Choroid plexus epithelial cell (primary cell): Measurements from ENCODE around the gene TRMT10B.
"Not testable (repeated sequence)": the region's sequence is repeated elsewhere in the genome, so short reads cannot be mapped to it uniquely, and the experiment has no call there.

ENCODE experiments used
- DNase-seq: peaks from one replicate; pipeline ENCODE4 v3.0.0-alpha.2; 2010; ENCODE audit warnings: low read depth
- H3K4me3 ChIP-seq: 2 replicates; pipeline ENCODE4 v1.5.1; 2011; ENCODE audit warnings: low read depth, mild to moderate bottlenecking, control low read depth, low read length, moderate library complexity
- CTCF ChIP-seq: conservative IDR thresholded peaks from 2 replicates; pipeline ENCODE4 v1.5.1; 2011; ENCODE audit warnings: low read depth, mild to moderate bottlenecking, control low read depth, inconsistent platforms, low read length, moderate library complexity

Gene TRMT10B

DNA sequence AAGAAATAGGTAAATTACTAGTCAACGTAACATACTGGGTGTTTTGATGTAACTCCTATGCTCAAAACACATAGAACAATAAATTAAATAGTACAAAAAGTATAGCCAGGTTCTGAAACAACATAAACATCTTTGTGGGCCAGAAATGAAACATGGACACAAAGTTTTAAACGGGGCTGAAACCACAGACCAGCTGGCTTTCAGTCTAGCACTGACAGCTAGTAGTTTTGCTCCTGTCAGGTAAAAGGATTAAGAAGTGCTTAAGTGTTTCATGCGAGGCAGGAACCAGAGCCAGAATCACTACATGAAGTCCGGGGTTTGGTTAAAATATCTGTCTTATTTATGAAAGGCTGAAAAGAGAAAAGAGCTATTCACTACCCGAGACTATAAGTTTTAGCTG, 66.5 kb downstream of the TRMT10B start:
- no peak overlapping the region for H3K4me3 ChIP-seq
- TF ChIP-seq CTCF, result no peak
- DNase-seq, result no peak

- not testable (repeated sequence) for DNase-seq, H3K4me3 ChIP-seq
Observed at GRCh38 chr9:37825174-37825573, 71.6 kb downstream of the TRMT10B start.

DNA sequence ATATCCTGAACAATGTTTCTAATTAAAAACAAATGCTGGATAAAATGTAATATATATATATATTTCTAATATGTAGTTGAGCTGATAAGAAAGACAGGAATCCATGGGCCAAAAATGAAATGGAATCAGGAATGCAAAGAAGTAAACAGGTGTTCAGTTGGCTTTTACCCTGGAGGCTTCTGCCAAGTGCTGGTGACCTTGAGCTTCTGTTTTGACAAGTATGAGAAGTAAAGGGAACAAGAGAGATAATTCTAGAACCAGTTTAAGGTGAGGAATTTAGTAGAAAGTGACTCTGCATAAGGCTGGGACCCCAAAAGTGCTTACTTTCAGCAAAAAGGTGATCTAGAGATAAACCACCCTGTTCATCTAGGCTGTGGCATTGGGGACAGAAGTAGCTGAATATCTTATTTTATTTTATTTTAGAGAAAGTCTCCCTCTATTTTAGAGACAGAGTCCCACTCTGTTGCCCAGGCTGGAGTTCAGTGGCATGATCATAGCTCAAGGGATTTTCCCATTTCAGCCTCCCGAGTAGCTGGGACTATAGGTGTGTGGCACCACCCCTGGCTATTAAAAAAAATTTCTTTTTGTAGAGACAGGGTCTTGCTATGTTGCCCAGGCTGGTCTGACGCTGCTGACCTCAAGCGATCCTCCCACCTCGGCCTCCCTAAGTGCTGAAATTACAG, 74.0 kb downstream of the TRMT10B start:
- H3K4me3 ChIP-seq, result no peak overlapping the region
- DNase-seq, result no peak
- TF ChIP-seq CTCF, result no peak
